HG03095 (cell line): Measurements from ENCODE around the gene MROH2A.
"Not testable (repeated sequence)": the region's sequence is repeated elsewhere in the genome, so short reads cannot be mapped to it uniquely, and the experiment has no call there.

Experiments used
- ATAC-seq: cut with Tn5 transposase; IDR thresholded peaks from one replicate; pipeline ENCODE4 v1.9.1; 2021; ENCODE audit warnings: moderate library complexity; ENCODE audit not compliant: unreplicated experiment

Gene MROH2A, protein sequence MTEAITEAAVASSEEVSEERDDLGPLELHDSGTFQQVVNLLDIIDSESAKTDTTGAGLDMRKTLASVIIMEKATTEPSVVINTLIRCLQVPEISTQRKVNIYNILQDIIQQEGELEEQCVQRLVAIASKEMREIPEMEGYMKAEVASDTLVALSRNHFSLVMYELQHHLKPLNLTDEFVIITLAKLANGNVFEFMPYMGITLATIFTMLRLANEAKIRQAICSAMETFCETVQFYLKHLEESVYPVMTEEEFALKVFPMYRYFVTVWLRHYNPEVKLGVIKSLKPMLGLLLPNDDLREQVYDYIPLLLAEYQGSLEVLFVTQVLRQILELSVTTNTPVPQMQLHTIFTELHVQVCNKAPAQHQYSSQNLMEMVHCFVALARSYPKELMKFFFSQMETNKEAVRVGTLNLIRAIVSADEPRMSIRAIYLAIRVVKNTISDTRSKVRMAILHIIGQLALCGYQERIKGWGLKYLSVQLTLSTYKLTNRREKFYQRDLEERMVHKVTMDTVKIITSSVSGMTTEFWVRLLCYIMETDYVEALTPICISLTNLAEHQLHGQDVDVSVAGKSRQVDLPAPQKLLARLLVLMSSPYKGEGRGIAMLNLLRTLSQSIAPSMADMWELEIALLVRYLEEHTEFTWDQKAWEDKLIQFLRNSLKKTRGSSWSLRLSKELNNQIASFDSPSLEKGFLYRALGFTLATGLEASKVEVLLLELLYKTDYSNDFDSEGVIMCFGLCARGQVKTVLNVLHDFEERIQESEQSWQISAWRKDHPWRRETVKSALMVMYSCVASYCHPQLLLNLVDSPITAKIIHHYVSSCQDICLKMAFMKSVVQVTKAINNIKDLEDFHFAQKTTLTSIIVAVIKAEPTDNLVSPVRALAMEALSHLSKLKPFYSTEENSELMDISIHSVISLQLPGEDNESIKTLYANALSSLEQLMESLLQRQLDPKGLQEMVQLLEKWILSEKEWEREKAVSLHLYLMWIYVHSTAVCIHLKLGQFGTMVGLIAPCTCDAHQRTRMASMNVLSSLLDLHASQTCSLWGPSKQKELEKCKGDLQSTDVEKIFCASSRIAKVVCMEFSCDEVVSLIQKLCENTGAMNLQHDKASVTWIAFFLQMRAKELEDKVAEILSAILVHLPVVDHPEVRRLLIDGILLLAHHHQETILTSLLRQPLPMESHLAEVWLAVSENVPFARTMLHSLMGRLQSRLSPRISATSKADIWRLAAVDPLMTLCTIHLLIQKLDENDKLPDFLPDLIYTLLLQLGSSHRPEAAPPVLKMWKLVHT (N-terminal part only)

DNA sequence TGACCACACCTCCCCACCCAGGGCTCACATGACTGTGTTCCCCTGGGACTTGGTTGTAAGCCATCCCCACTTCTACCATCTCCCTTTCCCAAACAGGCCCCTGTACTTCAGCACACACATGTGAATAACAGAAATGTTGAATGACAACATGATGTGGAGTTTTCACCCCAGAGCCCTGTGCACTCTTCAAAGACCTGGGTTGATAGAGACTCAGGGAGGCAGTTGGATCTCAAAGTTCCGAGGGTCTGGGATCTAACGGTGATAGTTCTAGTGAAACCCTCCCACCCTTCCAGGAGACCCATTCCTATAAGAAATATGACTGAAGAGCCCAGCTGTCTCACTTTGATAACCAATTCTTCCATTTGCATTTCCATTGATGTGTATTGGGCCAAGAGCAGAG lies at the start of gene MROH2A:
MROH2A (plus strand) TSS at position 301 of the 400 bp plus-strand sequence. CDS start 1,029 bp downstream, outside the sequence.
- no peak for ATAC-seq

DNA sequence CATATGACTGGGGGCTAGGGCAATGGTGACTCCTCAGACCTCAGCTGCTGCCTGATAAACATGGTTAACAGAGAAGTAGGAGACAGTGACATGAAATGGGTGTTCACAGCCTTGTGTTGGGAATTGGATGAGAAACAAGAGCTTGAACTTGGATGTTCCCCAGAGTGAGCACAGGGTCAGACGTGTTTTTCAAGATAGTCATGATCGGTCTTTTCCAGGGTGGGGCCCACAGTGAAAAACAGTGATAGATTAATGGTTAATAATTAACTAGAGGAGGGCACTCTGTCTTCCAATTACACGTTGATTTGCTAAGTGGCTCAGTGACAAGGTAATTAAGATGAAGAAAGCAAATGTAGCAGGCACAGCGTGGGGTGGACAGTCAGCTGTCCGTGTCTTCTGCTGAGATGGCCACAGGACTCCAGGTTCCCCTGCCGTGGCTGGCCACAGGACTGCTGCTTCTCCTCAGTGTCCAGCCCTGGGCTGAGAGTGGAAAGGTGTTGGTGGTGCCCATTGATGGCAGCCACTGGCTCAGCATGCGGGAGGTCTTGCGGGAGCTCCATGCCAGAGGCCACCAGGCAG lies 49.3 kb upstream of the MROH2A start, which contains the start of gene UGT1A3:
UGT1A3 (plus strand) TSS at position 320 of the 579 bp plus-strand sequence; CDS start at position 405, 85 bp downstream.
- ATAC-seq: no peak

DNA sequence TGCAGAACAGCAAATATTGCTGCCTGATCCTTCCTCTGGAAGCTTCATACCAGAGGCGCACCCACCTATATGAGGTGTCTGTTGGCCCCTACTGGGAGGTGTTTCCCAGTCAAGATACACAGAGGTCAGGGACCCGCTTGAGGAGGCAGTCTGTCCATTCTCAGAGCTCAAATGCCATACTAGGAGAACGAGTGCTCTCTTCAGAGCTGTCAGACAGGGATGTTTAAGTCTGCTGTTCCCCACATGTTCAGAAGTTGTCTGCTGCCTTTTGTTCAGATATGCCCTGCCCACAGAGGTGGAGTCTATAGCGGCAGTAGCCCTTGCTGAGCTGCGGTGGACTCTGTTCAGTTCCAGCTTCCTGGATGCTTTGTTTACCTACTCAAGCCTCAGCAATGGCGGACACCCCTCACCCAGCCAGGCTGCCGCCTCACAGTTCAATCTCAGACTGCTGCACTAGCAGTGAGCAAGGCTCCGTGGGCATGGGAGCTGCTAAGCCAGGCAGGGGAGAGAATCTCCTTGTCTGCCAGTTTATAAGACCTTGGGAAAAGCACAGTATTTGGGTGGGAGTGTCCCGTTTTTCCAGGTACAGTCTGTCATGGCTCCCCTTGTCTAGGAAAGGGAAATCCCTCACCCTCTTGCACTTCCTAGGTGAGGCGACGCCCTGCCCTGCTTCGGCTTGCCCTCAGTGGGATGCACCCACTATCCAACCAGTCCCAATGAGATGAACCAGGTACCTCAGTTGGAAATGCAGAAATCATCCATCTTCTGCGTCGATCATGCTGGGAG lies 41.1 kb upstream of the MROH2A start:
- ATAC-seq: not testable (repeated sequence)

DNA sequence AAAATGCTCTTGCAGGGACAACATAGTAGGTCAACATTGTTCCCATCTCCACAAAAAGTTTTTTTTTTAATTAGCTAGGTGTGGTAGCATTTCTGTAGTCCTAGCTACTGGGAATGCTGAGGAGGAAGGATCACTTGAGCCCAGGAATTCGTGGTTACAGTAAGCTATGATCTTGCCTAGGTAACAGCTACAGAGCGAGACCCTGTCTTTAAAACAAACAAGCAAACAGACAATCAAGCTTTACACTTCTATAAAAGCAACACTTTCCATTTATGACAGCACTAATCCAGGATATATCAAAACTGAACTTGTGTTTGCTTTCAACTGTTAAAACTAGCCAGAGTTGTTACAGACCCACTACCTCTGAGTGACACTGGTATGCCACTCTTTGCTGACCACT lies 37.3 kb upstream of the MROH2A start:
- no peak for ATAC-seq

DNA sequence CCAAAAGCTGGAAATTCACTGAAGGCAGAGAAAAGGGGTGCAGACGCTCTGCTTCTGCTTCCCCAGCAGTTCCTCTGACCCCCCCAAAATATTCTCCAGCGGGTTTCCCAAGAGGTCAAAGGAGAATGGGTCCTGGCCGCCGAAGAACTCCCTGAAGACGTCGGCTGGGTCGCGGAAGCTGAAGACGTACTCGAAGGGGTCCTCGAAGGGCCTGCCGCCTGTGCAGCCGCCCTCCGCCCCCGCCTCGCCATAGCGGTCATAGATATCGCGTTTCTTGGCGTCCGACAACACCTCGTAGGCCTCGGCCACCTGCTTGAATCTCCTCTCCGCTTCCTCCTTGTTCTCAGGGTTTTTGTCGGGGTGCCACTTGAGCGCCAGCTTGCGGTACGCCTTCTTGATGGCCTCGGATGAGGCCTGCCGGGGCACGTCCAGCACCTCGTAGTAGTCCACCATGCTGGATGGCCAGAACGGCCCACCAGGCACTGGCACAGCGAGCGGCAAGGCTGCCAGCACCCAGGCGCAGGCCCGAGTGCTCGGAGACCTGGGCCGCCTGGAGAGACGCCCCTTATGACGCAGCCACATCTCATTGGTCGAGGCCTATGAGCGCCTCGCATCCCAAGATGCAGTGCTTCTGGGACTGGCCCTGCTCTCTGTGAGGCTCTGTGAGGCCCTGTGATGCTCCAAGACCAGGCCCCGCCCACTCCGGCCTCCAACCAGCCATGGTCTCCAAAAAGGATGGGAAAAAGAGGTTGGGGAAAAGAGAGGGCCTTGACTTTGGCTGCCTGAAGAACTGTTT lies 34.5 kb upstream of the MROH2A start:
- ATAC-seq: no peak

DNA sequence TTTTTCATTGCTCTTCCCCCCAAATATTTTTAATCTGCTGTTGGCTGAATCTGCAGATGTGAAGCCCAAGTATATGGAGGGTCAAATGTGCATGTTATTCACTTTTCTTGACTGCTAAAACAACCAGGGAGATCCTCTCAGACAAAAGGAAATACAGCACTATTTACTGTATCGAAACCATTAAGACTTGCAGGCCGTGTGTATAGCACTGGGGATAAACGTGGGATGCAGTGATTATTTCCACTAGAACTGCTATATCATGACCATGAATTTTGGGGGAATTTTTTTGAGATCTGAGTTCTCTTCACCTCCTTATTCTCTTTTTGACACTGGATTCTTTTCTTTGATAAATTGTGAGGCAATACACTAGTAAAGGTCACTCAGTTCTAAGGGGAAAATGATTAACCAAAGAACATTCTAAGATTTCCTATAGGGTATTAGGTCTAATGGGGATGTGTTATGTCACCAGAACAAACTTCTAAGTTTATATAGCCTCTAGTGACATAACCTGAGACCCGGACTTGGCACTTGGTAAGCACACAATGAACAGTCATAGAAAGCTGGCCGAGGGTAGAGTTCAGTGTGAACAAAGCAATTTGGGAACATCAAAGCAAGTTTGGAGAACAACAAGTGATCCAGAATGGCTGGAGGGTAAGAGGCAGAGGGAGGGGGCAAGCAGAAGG lies 32.9 kb upstream of the MROH2A start:
- no peak for ATAC-seq

DNA sequence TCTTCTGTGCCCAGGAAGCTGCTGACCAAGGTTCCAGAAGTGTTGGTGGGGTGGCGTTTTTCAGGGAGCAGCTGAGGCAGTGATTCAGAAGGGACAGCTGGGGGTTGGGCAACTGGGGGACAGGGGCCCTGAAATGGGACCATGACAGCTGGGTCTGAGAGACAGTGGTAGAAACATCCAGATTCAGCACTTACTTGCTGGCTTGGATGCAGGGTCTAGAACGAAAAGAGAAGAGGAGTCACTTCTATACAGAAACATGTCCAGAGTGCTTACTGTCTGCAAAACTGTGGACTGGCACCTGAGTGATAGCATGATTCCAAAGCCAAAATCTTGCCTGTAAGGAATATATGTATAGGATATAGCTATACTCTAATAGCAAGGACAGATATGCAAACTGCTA lies 32.3 kb upstream of the MROH2A start:
- not testable (repeated sequence) for ATAC-seq

DNA sequence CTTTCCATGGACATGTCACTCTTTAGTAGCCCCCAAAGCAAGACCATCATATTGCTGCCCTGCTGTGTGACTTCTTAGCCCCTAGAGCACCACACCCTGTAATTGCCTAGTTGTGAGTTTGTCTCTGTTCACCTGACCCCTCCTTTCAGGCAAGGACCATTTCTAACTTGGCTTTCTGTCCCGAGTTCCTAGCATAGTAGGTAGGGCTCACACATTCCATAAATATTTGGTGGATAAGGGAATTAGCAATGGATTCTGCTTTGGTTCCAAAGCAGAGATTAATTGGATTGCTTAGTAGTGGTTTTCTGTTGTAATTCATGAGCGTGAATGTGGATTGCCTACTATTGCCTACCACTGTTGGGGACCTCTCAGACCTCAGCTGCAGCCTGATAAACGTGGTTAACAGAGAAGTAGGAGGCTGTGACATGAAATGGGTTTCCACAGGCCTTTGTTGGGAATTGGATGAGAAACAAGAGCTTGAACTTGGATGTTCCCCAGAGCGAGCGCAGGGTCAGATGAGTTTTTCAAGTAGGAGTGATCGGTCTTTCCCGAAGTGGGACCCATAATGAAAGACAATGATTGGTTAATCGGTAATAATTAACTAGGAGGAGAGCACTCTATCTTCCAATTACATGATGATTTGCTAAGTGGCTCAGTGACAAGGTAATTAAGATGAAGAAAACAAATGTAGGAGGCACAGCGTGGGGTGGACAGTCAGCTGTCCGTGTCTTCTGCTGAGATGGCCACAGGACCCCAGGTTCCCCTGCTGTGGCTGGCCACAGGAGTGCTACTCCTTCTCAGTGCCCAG lies 31.5 kb upstream of the MROH2A start:
- no peak for ATAC-seq

DNA sequence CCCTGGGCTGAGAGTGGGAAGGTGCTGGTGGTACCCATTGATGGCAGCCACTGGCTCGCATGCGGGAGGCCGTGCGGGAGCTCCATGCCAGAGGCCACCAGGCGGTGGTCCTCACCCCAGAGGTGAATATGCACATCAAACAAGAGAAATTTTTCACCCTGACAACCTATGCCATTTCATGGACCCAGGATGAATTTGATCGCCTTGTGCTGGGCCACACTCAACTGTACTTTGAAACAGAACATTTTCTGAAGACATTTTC lies 30.9 kb upstream of the MROH2A start:
- ATAC-seq: no peak

DNA sequence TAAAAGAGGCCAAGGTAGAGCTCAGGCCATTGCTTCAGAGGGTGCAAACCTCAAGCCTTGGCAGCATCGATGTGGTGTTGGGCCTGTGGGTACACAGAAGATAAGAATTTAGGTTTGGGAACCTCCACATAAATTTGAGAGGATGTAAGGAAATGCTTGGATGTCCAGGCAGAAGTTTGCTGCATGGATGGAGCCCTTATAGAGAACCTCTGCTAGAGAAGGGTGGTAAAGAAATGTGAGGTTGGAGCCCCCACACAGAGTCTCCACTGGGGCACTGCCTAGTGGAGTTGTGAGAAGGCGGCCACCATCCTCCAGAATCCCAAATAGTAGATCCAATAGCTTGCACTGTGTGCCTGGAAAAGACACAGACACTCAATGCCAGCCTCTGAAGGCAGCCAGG lies 27.4 kb upstream of the MROH2A start:
- not testable (repeated sequence) for ATAC-seq

DNA sequence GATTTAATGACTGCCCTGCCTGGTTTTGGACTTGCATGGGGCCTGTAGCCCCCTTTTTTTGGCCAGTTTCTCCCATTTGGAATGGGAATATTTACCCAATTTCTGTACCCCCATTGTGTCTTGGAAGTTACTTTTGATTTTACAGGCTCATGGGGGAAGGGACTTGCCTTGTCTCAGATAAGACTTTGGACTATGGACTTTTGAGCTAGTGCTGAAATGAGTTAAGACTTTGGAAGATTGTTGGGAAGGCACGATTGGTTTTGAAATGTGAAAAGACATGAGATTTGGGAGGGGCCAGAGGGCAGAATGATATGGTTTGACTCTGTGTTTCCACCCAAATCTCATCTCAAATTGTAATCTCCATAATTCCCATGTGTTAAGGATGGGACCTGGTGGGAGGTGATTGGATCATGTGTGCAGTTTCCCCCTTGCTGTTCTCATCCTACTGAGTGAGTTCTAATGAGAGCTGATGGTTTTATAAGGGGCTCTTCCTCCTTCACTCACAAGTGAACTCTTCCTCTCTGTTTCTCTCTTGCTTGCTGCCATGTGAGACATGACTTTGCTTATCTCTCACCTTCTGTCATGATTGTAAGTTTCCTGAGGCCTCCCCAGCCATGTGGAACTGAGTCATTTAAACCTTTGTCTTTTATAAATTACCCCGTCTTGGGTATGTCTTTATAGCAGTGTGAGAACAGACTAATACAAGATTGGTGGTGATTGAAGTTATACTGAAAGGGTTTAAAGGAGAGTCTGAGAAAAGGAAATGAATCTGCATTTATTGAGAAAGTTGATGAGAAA lies 26.7 kb upstream of the MROH2A start:
- not testable (repeated sequence) for ATAC-seq

DNA sequence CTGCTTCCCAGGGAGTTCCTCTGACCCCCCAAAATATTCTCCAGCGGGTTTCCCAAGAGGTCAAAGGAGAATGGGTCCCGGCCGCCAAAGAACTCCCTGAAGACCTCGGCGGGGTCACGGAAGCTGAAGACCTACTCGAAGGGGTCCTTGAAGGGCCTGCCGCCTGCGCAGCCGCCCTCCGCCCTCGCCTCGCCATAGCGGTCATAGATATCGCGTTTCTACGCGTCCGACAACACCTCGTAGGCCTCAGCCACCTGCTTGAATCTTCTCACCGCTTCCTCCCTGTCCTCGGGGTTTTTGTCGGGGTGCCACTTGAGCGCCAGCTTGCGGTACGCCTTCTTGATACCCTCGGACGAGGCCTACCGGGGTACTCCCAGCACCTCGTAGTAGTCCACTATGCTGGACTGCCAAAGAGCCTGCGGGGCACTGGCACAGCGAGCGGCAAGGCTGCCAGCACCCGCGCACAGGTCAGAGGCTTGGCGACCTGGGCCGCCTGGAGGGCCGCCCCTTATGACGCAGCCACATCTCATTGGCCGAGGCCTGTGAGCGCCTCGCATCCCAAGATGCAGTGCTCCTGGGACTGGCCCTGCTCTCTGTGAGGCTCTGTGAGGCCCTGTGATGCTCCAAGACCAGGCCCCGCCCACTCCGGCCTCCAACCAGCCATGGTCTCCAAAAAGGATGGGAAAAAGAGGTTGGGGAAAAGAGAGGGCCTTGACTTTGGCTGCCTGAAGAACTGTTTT lies 23.1 kb upstream of the MROH2A start:
- ATAC-seq: no peak

DNA sequence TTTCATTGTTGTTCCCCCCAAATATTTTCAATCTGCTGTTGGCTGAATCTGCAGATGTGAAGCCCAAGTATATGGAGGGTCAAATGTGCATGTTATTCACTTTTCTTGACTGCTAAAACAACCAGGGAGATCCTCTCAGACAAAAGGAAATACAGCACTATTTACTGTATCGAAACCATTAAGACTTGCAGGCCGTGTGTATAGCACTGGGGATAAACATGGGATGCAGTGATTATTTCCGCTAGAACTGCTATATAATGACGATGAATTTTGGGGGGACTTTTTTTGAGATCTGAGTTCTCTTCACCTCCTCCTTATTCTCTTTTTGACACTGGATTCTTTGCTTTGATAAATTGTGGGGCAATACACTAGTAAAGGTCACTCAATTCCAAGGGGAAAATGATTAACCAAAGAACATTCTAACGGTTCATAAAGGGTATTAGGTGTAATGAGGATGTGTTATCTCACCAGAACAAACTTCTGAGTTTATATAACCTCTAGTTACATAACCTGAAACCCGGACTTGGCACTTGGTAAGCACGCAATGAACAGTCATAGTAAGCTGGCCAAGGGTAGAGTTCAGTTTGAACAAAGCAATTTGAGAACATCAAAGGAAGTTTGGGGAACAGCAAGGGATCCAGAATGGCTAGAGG lies 21.6 kb upstream of the MROH2A start:
- ATAC-seq: no peak

DNA sequence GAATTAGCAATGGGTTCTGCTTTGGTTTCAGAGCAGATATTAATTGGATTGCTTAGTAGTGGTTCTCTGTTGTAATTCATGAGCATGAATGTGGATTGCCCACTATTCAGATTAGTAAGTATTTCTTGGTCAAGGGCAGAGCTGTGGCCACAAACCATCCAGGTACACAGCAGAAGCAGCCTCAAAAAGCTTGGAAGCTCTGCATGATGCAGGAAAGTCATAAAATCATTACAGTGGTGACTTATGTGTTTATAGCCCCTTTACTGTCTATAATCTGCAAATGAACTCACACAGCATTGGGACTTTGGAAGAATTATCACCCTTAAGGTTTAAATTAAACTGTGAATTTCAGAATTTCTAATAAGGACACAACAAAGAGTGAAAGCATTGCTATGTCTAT lies 20.0 kb upstream of the MROH2A start:
- ATAC-seq: no peak

DNA sequence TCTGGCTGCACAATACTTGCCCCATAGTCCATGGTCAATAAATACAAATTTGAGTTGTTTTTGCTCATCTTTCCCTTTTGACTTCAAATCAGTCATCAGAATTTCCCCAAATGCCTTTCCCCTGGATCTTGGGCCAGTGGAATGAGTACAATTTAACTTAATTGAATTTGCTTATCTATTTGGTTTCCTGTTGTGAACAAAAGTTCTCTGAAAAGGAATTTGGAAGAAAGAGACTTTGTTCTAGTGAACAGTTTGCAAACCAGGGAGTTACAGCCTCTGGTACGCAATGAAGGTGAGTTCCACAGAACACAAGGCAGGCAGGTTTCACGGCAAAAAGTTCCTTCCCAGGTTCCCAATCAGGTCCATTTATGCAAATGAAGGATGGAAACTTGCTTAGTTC lies 19.3 kb upstream of the MROH2A start:
- ATAC-seq: no peak

DNA sequence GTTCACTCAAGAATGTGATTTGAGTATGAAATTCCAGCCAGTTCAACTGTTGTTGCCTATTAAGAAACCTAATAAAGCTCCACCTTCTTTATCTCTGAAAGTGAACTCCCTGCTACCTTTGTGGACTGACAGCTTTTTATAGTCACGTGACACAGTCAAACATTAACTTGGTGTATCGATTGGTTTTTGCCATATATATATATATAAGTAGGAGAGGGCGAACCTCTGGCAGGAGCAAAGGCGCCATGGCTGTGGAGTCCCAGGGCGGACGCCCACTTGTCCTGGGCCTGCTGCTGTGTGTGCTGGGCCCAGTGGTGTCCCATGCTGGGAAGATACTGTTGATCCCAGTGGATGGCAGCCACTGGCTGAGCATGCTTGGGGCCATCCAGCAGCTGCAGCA lies 18.1 kb upstream of the MROH2A start, which contains the start of gene UGT1A1:
UGT1A1 (plus strand) TSS at position 228 of the 400 bp plus-strand sequence; CDS start at position 246, 18 bp downstream.
- ATAC-seq: no peak
